ENCODE results near the gene BCLAF3. TPM values are rescaled to one million over a fixed set of nuclear protein-coding genes. Genes with fewer than 3 reads are reported as not detected.

The BCLAF3 gene
- total RNA-seq (6.6 and 8.1 TPM in 2 replicates), polyA plus RNA-seq (6.0 and 7.0 TPM in 2 replicates)

- H3K4me2 ChIP-seq = peak within 1 kb of the TSS; percentile 78
- H3K4me1 ChIP-seq (ENCODE audit: insufficient read depth) = no peaks in the 10 kb centered on the region
- H3K79me2 ChIP-seq = peaks cover 25% of the 10 kb centered on the region
- no peaks in the 10 kb centered on the region for H4K20me1 ChIP-seq (ENCODE audit: insufficient read depth, poor library complexity, severe bottlenecking)
- no peaks in the 10 kb centered on the region for H3K27me3 ChIP-seq
- H3K9me3 ChIP-seq (ENCODE audit: low read depth) = no peaks in the 10 kb centered on the region
- no peaks in the 10 kb centered on the region for H3K9me2 ChIP-seq (replicated peaks; ENCODE audit: insufficient read depth)
- 53% methylated on average over 22 of the region's 103 CpGs for WGBS (ENCODE audit: low lambda C conversion rate, missing lambda C conversion rate)
- peak within 1 kb of the TSS; percentile 84 for H3K27ac ChIP-seq
- peak within 1 kb of the TSS; percentile 69 for H2AFZ ChIP-seq
- no peaks in the 10 kb centered on the region for H3K36me3 ChIP-seq (replicated peaks; ENCODE audit: insufficient read depth, low read depth)
- peak within 1 kb of the TSS; percentile 65 for H3K4me3 ChIP-seq
- no peak for TF ChIP-seq EZH2 (IDR thresholded peaks at IDR 0.05; ENCODE audit: borderline replicate concordance)
- no peak for TF ChIP-seq EZH2phosphoT487 (IDR thresholded peaks at IDR 0.05; ENCODE audit: low read depth, severe bottlenecking, unreplicated experiment)
- peak; percentile 81 for TF ChIP-seq CTCF (IDR thresholded peaks at IDR 0.05; ENCODE audit: poor library complexity)
- peak; percentile 94 for DNase-seq (ENCODE audit: low spot score)
Measured at GRCh38 chrX:19990556-19991349, at the start of gene BCLAF3. Gene BCLAF3 (minus strand): TSS chrX:19991061. CDS start chrX:19970264, 20,797 bp downstream.

- Histone ChIP-seq H3K4me2 (no peak overlapping the region), H4K20me1 (ENCODE audit: insufficient read depth, poor library complexity, severe bottlenecking) (no peaks in the 10 kb centered on the region), H3K4me3 (no peak overlapping the region), H2AFZ (no peak overlapping the region), H3K9me3 (ENCODE audit: low read depth) (no peaks in the 10 kb centered on the region), H3K9me2 (replicated peaks; ENCODE audit: insufficient read depth) (no peaks in the 10 kb centered on the region), H3K36me3 (replicated peaks; ENCODE audit: insufficient read depth, low read depth) (no peaks in the 10 kb centered on the region), H3K27me3 (no peaks in the 10 kb centered on the region), H3K4me1 (ENCODE audit: insufficient read depth) (no peaks in the 10 kb centered on the region), H3K27ac (no peak overlapping the region), H3K79me2 (no peaks in the 10 kb centered on the region)
- TF ChIP-seq EZH2phosphoT487 (IDR thresholded peaks at IDR 0.05; ENCODE audit: low read depth, severe bottlenecking, unreplicated experiment) = no peak
- TF ChIP-seq EZH2 (IDR thresholded peaks at IDR 0.05; ENCODE audit: borderline replicate concordance) = no peak
- TF ChIP-seq CTCF (IDR thresholded peaks at IDR 0.05; ENCODE audit: poor library complexity) = no peak
- no peak for DNase-seq (ENCODE audit: low spot score)
- WGBS (ENCODE audit: low lambda C conversion rate, missing lambda C conversion rate) = 65% methylated on average over 3 of the region's 3 CpGs
Measured at GRCh38 chrX:20038966-20039365, 48.1 kb upstream of the BCLAF3 start.

GRCh38 chrX:20037186-20037585 lies 46.3 kb upstream of the BCLAF3 start:
- H3K79me2 ChIP-seq = no peaks in the 10 kb centered on the region

More at GRCh38 chrX:20037186-20037585, 46.3 kb upstream of the BCLAF3 start:
- Histone ChIP-seq H3K4me1 (ENCODE audit: insufficient read depth) (no peaks in the 10 kb centered on the region), H3K36me3 (replicated peaks; ENCODE audit: insufficient read depth, low read depth) (no peaks in the 10 kb centered on the region), H3K27me3 (no peaks in the 10 kb centered on the region), H3K27ac (no peak overlapping the region), H2AFZ (no peak overlapping the region), H3K9me3 (ENCODE audit: low read depth) (no peaks in the 10 kb centered on the region), H3K4me2 (no peak overlapping the region), H4K20me1 (ENCODE audit: insufficient read depth, poor library complexity, severe bottlenecking) (no peaks in the 10 kb centered on the region), H3K4me3 (no peak overlapping the region), H3K9me2 (replicated peaks; ENCODE audit: insufficient read depth) (no peaks in the 10 kb centered on the region)
- no peak for DNase-seq (ENCODE audit: low spot score)
- 88% methylated on average over 6 of the region's 6 CpGs for WGBS (ENCODE audit: low lambda C conversion rate, missing lambda C conversion rate)
- TF ChIP-seq EZH2 (IDR thresholded peaks at IDR 0.05; ENCODE audit: borderline replicate concordance) = no peak
- TF ChIP-seq EZH2phosphoT487 (IDR thresholded peaks at IDR 0.05; ENCODE audit: low read depth, severe bottlenecking, unreplicated experiment) = no peak
- no peak for TF ChIP-seq CTCF (IDR thresholded peaks at IDR 0.05; ENCODE audit: poor library complexity)

All from hepatocyte (in vitro differentiated cells).